Left lung (tissue), 10 donors: ENCODE measurements around the gene ZNF740. TPM values are rescaled to one million over a fixed set of nuclear protein-coding genes. Genes with fewer than 3 reads are reported as not detected.
"Not testable (repeated sequence)": the region's sequence is repeated elsewhere in the genome, so short reads cannot be mapped to it uniquely, and the experiment has no call there.

Experiments
- ATAC-seq: fragments of 200-7000 bp; cut with Tn5 transposase; one replicate; pipeline ENCODE4 v1.9.1; 2020; ENCODE audit warnings: moderate library complexity
- DNase-seq, 4 donors: peaks; one replicate each; pipeline ENCODE4 v3.0.0-alpha.2; 2013 to 2020
- H3K27ac ChIP-seq, 2 donors: fragments of 200-600 bp; sonication (generic) in 1 of 2; one replicate each; pipeline versions ENCODE4 v1.5.0 to v1.8.0; 2020 to 2021
- H3K27me3 ChIP-seq, 2 donors: fragments of 200-600 bp; sonication (generic) in 1 of 2; one replicate each; pipeline versions ENCODE4 v1.5.0 to v1.8.0; 2020 to 2021
- H3K36me3 ChIP-seq, 2 donors: fragments of 200-600 bp; sonication (generic) in 1 of 2; one replicate each; pipeline versions ENCODE4 v1.5.0 to v1.8.0; 2020 to 2021
- H3K4me1 ChIP-seq, 2 donors: fragments of 200-600 bp; one replicate each; pipeline ENCODE4 v1.8.0; 2021
- H3K4me3 ChIP-seq, 2 donors: fragments of 200-600 bp; sonication (generic) in 1 of 2; one replicate each; pipeline versions ENCODE4 v1.5.0 to v1.8.0; 2020 to 2021; ENCODE audit warnings: mild to moderate bottlenecking in 1 of 2
- H3K9me3 ChIP-seq, 2 donors: fragments of 200-600 bp; sonication (generic) in 1 of 2; one replicate each; pipeline versions ENCODE4 v1.5.0 to v1.8.0; 2020 to 2021
- intact Hi-C, 2 donors: fragments of 100-400 bp; cut with DNase I; formaldehyde crosslinking; loops; one replicate each; pipeline versions ENCODE4 v1.11.2 to v1.14.2; 2022
- polyA plus RNA-seq, 6 donors: library from polyadenylated mRNA; unstranded; fragments of 120-200 nt; gene quantifications; one replicate each; pipeline ENCODE4 v1.2.1, GENCODE V29; 2013; ENCODE audit not compliant: insufficient read length in 6 of 6
- total RNA-seq, 2 donors: library from RNA; stranded (reverse); fragmentation: NEBNext Ultra II Directional; extraction: Animal tissue kit (Norgen Biotek cat#: 25700); gene quantifications; one replicate each; pipeline ENCODE4 v1.2.1, GENCODE V29; 2021
- TF ChIP-seq, protein P1 (sequence below), 2 donors: fragments of 200-600 bp; sonication (generic) in 1 of 2; IDR thresholded peaks; one replicate each; pipeline versions ENCODE4 v1.5.0 to v1.8.0; 2021; ENCODE audit warnings: antibody characterized with exemption in 2 of 2
- donor health status: DM: no; HTN: yes; CAD: no.
- donor health status: DM: no; HTN: no; CAD: no.

ZNF740 gene
- total and polyA plus RNA-seq, 8 donors: 34.6 to 67.4 (median 62.0) TPM

DNA sequence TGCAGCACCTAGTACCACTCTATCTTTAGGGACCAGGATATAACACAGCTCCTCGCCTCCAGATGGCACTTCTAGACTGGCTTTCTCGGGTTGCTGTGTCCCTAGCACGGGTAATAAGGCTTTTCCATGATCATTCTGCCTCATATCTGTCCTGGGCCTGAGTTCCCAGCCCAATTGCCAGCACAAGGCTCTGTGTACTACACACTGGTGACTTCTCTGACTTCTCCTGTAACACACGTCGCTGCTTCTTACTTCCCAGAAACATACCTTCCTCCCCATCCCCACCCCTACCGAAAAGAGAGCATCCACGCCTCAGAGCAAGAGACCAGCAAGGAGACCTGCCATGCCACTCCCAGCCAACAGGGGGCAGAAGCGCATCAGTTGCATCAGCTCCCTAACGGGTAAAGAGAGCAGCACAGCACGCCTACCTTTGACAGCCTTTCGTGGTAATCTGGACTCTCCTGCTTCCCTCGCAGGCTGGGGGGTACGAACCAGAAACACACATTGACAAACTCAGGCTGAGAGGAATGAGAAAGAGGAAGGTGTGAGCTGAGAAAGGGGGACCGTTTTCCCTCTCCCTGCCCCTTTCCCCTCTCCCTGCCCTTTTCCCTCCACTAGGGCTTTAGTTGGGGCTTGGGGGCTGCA lies 21.2 kb upstream of the ZNF740 start:
- DNase-seq (peak; percentile 43 to 93 (median 76)), ATAC-seq (peak; percentile 98)
- Histone ChIP-seq H3K27me3 (no peaks in the 10 kb centered on the region), H3K27ac (no peak overlapping the region), H3K4me3 (no peak overlapping the region), H3K4me1 (peaks cover 0 to 5% of the 10 kb centered on the region in 2 donors), H3K36me3 (peaks cover 0 to 8% of the 10 kb centered on the region in 2 donors), H3K9me3 (no peaks in the 10 kb centered on the region)
- intact Hi-C loops: no loop called here
- TF ChIP-seq, protein P1, sequence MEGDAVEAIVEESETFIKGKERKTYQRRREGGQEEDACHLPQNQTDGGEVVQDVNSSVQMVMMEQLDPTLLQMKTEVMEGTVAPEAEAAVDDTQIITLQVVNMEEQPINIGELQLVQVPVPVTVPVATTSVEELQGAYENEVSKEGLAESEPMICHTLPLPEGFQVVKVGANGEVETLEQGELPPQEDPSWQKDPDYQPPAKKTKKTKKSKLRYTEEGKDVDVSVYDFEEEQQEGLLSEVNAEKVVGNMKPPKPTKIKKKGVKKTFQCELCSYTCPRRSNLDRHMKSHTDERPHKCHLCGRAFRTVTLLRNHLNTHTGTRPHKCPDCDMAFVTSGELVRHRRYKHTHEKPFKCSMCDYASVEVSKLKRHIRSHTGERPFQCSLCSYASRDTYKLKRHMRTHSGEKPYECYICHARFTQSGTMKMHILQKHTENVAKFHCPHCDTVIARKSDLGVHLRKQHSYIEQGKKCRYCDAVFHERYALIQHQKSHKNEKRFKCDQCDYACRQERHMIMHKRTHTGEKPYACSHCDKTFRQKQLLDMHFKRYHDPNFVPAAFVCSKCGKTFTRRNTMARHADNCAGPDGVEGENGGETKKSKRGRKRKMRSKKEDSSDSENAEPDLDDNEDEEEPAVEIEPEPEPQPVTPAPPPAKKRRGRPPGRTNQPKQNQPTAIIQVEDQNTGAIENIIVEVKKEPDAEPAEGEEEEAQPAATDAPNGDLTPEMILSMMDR (IDR thresholded peaks at IDR 0.05): peak; percentile 92 to 95

DNA sequence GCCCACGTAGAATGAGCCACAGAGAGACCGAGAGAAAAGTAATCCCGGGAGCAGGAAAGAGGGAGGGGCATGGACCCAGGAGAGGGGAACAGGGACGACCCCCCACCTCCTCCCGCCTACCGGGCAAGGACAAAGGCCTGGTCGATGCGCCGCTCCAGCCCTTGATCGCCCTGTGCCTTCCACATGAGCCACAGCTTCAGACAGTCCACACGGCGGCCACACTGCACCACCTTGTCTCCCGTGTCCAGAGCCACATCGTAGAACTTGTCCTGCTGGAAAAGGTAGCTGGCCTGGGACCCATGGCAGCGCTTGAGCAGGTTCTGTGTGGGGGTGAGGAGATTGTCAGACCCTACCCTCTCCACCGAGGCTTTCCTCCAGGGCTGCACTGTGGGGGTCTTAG lies 20.5 kb upstream of the ZNF740 start:
- intact Hi-C loops: no loop called here

DNA sequence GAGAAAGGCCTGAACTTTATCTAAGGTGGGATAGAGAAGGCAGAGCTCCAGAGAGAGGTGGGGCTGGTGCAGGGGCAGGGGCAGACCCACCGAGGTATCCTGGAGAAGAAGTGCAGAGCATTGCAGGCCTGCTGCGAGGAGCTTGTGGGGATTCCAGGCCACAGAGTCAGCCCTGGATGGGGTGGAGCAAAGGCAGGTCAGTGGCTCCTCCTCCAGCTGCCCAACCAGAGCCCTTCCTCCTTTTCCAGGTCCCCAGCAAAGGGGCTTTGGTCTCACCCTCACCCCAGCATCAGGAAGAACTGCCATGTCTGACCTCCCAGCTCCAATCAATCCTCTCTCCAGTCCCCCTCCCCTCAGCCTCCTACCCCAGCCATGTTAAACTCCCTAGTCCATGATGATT lies 19.8 kb upstream of the ZNF740 start:
- no peak overlapping the region for H3K4me3 ChIP-seq
- DNase-seq (no peak), ATAC-seq (no peak)
- H3K36me3 ChIP-seq: peaks cover 0 to 8% of the 10 kb centered on the region in 2 donors
- H3K9me3 ChIP-seq: no peaks in the 10 kb centered on the region
- H3K27ac ChIP-seq: no peak overlapping the region
- no peaks in the 10 kb centered on the region for H3K27me3 ChIP-seq
- intact Hi-C loops: no loop called here
- TF ChIP-seq, protein P1 (IDR thresholded peaks at IDR 0.05): no peak
- peaks cover 0 to 5% of the 10 kb centered on the region in 2 donors for H3K4me1 ChIP-seq

More for the DNA sequence above, 20.5 kb upstream of the ZNF740 start:
- Histone ChIP-seq H3K27me3 (no peaks in the 10 kb centered on the region), H3K9me3 (no peaks in the 10 kb centered on the region), H3K36me3 (peaks cover 0 to 8% of the 10 kb centered on the region in 2 donors), H3K4me3 (no peak overlapping the region), H3K4me1 (peaks cover 0 to 5% of the 10 kb centered on the region in 2 donors), H3K27ac (no peak overlapping the region)
- no peak for ATAC-seq
- TF ChIP-seq, protein P1 (IDR thresholded peaks at IDR 0.05): no peak
- no peak for DNase-seq

DNA sequence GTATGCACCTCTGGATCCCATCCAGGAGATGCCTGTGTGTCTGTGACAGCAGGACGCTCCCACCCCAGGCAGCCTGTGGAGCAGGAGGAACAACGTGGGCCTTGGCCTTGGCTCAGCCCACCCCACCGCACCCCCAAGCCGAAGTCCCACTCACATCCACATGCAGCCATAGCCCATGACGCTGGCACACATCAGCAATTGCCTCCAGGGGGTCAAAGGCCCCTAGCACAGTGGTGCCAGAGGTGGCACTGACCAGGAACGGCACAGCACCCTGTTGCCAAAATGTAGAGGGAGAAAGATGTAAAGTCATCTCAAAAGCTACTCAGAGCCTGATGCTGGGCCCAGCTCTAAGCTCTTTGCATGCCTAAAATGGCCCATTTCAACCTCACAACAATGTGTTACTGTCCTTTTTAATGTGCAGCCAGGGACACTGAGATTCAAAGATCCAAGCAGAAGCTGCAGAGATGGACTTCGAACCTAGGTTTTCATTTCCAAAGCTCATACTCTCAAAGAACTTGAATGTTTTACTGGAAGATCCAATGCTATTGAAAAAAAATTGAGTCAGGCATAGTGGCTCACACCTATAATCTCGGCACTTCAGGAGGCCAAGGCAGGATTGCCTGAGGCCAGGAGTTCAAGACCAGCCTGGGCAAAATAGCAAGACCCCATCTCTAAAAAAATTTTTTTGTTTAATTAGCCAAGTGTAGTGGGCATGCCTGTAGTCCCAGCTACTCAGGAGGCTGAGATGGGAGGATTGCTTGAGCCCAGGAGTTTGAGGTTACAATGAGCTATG lies 19.2 kb upstream of the ZNF740 start:
- no peak overlapping the region for H3K27ac ChIP-seq
- no peak overlapping the region for H3K4me3 ChIP-seq
- intact Hi-C loops: no loop called here
- DNase-seq (no peak), ATAC-seq (no peak)
- no peaks in the 10 kb centered on the region for H3K27me3 ChIP-seq
- peaks cover 0 to 5% of the 10 kb centered on the region in 2 donors for H3K4me1 ChIP-seq
- no peaks in the 10 kb centered on the region for H3K9me3 ChIP-seq
- H3K36me3 ChIP-seq: peaks cover 0 to 8% of the 10 kb centered on the region in 2 donors
- TF ChIP-seq, protein P1 (IDR thresholded peaks at IDR 0.05): no peak

DNA sequence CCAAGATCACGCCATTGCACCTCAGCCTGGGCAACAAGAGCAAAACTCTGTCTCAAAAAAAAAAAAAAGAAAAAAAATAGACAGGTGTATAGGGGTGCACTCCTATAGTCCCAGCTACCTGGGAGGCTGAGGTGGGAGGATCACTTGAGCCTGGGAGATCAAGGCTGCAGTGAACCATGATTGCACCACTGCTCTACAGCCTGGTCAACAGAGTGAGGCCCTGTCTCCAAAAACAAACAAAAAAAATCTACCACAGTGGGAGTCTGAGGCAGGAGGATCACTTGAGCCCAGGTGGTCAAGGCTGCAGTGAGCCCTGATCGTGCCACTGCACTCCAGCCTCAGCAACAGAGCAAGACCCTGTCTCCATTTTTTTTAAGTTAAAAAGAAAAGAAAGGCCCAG lies 17.5 kb upstream of the ZNF740 start:
- H3K27ac ChIP-seq, ATAC-seq, DNase-seq, H3K4me1 ChIP-seq, H3K4me3 ChIP-seq, H3K36me3 ChIP-seq, H3K9me3 ChIP-seq, intact Hi-C loops, H3K27me3 ChIP-seq: not testable (repeated sequence)
